SH-SY5Y (cell line): ENCODE measurements around the gene ABCC2.

Source experiments
- GATA2 ChIP-seq: IDR thresholded peaks from 2 replicates; pipeline ENCODE4 v1.6.1; 2011; ENCODE audit warnings: mild to moderate bottlenecking, low read depth, low read length
- GATA3 ChIP-seq: IDR thresholded peaks from 2 replicates; pipeline ENCODE4 v1.6.1; 2011; ENCODE audit warnings: low read depth, mild to moderate bottlenecking, low read length, moderate library complexity

ABCC2 gene

GRCh38 chr10:99850767-99851340, 68.4 kb downstream of the ABCC2 start:
- no peak for TF ChIP-seq GATA2

- TF ChIP-seq GATA2: no peak
- TF ChIP-seq GATA3: no peak
Observed at GRCh38 chr10:99851825-99852224, 69.4 kb downstream of the ABCC2 start.

GRCh38 chr10:99852481-99853213, 70.2 kb downstream of the ABCC2 start:
- TF ChIP-seq GATA3: no peak
- TF ChIP-seq GATA2: no peak

GRCh38 chr10:99853655-99854054, 71.2 kb downstream of the ABCC2 start:
- TF ChIP-seq GATA3 (no peak), GATA2 (no peak)

- TF ChIP-seq GATA2: no peak
- TF ChIP-seq GATA3: no peak
Observed at GRCh38 chr10:99854860-99855259, 72.4 kb downstream of the ABCC2 start.

- TF ChIP-seq GATA3 (no peak), GATA2 (no peak)
Observed at GRCh38 chr10:99855479-99856071, 73.1 kb downstream of the ABCC2 start.

- TF ChIP-seq GATA2 (no peak), GATA3 (no peak)
Observed at GRCh38 chr10:99858849-99859248, 76.4 kb downstream of the ABCC2 start.

- TF ChIP-seq GATA2: no peak
- TF ChIP-seq GATA3: no peak
Observed at GRCh38 chr10:99859585-99859984, 77.1 kb downstream of the ABCC2 start.

- TF ChIP-seq GATA2: no peak
- no peak for TF ChIP-seq GATA3
Observed at GRCh38 chr10:99860466-99860865, 78.0 kb downstream of the ABCC2 start.

GRCh38 chr10:99869581-99870122, 87.2 kb downstream of the ABCC2 start:
- TF ChIP-seq GATA2 (no peak), GATA3 (no peak)

- TF ChIP-seq GATA2 (no peak), GATA3 (no peak)
Observed at GRCh38 chr10:99870123-99870730, 87.8 kb downstream of the ABCC2 start.

GRCh38 chr10:99872367-99873162, 90.1 kb downstream of the ABCC2 start:
- TF ChIP-seq GATA3 (no peak), GATA2 (no peak)

GRCh38 chr10:99873846-99874245, 91.4 kb downstream of the ABCC2 start:
- TF ChIP-seq GATA3 (no peak), GATA2 (no peak)

GRCh38 chr10:99874341-99875085, 92.1 kb downstream of the ABCC2 start:
- TF ChIP-seq GATA2: no peak
- TF ChIP-seq GATA3: no peak
